Astrocyte of the spinal cord (primary cell): ENCODE data around the gene SF3B4.
"Not testable (repeated sequence)": the region's sequence is repeated elsewhere in the genome, so short reads cannot be mapped to it uniquely, and the experiment has no call there.

Experiments
- DNase-seq: peaks from one replicate; pipeline ENCODE4 v3.0.0; 2011; ENCODE audit warnings: low read depth, low spot score
- H3K4me3 ChIP-seq: 2 replicates; pipeline ENCODE4 v1.5.1; 2011; ENCODE audit warnings: low read depth, mild to moderate bottlenecking, low read length, moderate library complexity
- in situ Hi-C: cut with HindIII; loops from 2 replicates; pipeline ENCODE4 v1.10.0; 2017; ENCODE audit warnings: low sequenced_read_pairs
- TF ChIP-seq, protein P1 (sequence below): IDR thresholded peaks from 2 replicates; pipeline ENCODE4 v1.5.1; 2012; ENCODE audit warnings: low read depth, mild to moderate bottlenecking, low read length, inconsistent platforms

The SF3B4 gene

DNA sequence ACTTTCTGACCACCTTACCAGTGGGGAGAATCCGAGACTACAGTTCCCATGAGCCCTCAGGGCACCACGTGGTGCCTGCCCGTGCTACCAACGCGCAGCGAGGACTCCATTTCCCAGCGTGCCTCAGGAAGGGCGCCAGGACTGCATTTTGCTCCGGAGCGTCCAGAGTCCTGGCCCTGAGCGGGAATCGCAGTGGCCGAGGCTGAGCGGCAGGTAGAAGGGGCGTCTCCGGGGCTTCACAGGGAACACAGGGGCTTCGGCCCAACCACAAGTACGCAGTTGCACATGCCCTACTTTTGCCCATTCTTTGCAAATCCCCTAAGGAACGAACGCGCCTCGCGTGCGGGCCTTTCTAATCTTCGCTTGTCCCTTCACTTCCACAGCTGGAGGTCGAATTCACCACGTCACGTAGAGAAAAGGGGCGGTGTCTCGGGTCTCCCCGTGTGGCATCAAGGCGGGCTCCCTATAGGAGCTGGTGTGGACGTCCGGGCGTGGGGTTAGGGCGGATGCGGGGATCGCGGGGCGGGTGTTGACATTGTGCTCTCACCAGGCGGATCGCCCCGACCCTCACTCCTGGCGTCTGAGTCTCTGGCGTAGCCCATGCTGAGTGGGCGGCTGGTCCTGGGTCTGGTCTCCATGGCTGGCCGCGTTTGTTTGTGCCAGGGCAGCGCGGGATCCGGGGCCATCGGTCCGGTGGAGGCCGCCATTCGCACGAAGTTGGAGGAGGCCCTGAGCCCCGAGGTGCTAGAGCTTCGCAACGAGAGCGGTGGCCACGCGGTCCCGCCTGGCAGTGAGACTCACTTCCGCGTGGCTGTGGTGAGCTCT, 27.9 kb downstream of the SF3B4 start, which contains the start of gene BOLA1:
Gene BOLA1, plus strand, starts transcription at position 109 of the 825 bp plus-strand sequence. Its CDS starts 492 bp downstream, at position 601.
- DNase-seq, result peak; percentile 92
- TF ChIP-seq, protein P1, sequence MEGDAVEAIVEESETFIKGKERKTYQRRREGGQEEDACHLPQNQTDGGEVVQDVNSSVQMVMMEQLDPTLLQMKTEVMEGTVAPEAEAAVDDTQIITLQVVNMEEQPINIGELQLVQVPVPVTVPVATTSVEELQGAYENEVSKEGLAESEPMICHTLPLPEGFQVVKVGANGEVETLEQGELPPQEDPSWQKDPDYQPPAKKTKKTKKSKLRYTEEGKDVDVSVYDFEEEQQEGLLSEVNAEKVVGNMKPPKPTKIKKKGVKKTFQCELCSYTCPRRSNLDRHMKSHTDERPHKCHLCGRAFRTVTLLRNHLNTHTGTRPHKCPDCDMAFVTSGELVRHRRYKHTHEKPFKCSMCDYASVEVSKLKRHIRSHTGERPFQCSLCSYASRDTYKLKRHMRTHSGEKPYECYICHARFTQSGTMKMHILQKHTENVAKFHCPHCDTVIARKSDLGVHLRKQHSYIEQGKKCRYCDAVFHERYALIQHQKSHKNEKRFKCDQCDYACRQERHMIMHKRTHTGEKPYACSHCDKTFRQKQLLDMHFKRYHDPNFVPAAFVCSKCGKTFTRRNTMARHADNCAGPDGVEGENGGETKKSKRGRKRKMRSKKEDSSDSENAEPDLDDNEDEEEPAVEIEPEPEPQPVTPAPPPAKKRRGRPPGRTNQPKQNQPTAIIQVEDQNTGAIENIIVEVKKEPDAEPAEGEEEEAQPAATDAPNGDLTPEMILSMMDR, result no peak
- H3K4me3 ChIP-seq, result peak within 1 kb of the TSS; percentile 55
- in situ Hi-C loops, result no loop called here

DNA sequence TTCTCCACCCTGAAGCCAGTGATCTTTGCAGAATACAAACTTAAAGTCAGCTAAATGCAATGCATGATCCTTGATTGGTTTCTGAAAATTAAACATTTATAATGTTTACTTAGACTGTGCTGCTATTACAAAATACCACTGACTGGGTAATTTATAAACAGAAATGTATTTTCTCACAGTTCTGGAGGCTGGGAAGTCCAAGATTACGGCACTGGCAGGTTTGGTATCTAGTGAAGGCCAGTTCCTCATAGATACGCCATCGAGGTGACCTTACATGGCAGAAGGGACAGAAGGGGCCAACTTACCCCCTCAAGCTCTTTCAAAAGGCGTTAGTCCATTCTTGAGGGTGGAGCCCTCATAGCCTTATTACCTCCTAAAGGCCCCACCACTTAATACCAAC, 31.0 kb downstream of the SF3B4 start:
- DNase-seq, result no peak
- in situ Hi-C loops, result no loop called here
- TF ChIP-seq, protein P1, result no peak

GRCh38 chr1:149888999-149889289, 38.7 kb downstream of the SF3B4 start:
- DNase-seq, result peak; percentile 53
- TF ChIP-seq, protein P1, result no peak
- in situ Hi-C loops, result no loop called here
- H3K4me3 ChIP-seq, result peak overlapping the region; percentile 85

More for the DNA sequence above, 31.0 kb downstream of the SF3B4 start:
- H3K4me3 ChIP-seq, result no peak overlapping the region

- H3K4me3 ChIP-seq, result peak overlapping the region; percentile 85
- in situ Hi-C loops, result no loop called here
- TF ChIP-seq, protein P1, result peak; percentile 69
- peak; percentile 94 for DNase-seq
Measured at GRCh38 chr1:149888247-149888998, 39.2 kb downstream of the SF3B4 start.

- in situ Hi-C loops, result no loop called here
- TF ChIP-seq, protein P1, result no peak
- DNase-seq, result peak; percentile 99
- H3K4me3 ChIP-seq, result peak overlapping the region; percentile 85
Measured at GRCh38 chr1:149887456-149888246, 40.0 kb downstream of the SF3B4 start.

GRCh38 chr1:149887196-149887455, 40.5 kb downstream of the SF3B4 start:
- peak overlapping the region; percentile 85 for H3K4me3 ChIP-seq
- in situ Hi-C loops, result not testable (repeated sequence)

More at GRCh38 chr1:149887196-149887455, 40.5 kb downstream of the SF3B4 start:
- DNase-seq, result not testable (repeated sequence)
